Measurements from ENCODE around the gene DLGAP1.

GRCh38 chr18:3667255-3668137, 787.6 kb downstream of the DLGAP1 start:
- TF ChIP-seq CTCF (conservative IDR thresholded peaks at IDR 0.05 in 1 of 2, IDR thresholded peaks at IDR 0.05 in 1 of 2; ENCODE audit: extremely low read depth in 1 of 2, insufficient read depth in 1 of 2, low read depth in 1 of 2, low read length in 2 of 2) = no peak
- no peak for TF ChIP-seq EZH2 (IDR thresholded peaks at IDR 0.05; ENCODE audit: borderline replicate concordance, low read length)
